GM18867 (cell line): ENCODE data around the gene RNF8.
"Not testable (repeated sequence)": the region's sequence is repeated elsewhere in the genome, so short reads cannot be mapped to it uniquely, and the experiment has no call there.

Source experiments
- ATAC-seq: cut with Tn5 transposase; IDR thresholded peaks from one replicate; pipeline ENCODE4 v1.9.1; 2021; ENCODE audit warnings: mild to moderate bottlenecking, moderate library complexity; ENCODE audit not compliant: unreplicated experiment

Gene RNF8

DNA sequence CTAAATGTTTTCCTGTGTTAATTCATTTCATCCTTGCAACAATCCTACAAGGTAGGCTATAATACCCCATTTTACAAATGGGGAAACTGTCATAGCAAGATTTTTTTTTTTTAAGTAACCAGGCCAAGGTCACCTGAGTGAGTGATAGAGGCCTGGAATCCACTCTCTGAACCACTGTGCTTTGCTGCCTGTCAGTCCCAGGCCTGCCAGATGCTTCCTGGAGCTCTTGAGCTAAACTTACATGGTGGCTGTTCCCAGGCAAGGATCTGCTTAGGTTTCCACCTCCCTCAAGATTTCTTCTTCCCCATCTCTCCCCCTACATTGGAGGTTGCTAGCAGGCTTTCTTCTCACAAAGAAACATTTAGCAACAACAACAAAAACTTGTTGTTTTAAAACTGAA is 32.7 kb upstream of the RNF8 start:
- no peak for ATAC-seq

DNA sequence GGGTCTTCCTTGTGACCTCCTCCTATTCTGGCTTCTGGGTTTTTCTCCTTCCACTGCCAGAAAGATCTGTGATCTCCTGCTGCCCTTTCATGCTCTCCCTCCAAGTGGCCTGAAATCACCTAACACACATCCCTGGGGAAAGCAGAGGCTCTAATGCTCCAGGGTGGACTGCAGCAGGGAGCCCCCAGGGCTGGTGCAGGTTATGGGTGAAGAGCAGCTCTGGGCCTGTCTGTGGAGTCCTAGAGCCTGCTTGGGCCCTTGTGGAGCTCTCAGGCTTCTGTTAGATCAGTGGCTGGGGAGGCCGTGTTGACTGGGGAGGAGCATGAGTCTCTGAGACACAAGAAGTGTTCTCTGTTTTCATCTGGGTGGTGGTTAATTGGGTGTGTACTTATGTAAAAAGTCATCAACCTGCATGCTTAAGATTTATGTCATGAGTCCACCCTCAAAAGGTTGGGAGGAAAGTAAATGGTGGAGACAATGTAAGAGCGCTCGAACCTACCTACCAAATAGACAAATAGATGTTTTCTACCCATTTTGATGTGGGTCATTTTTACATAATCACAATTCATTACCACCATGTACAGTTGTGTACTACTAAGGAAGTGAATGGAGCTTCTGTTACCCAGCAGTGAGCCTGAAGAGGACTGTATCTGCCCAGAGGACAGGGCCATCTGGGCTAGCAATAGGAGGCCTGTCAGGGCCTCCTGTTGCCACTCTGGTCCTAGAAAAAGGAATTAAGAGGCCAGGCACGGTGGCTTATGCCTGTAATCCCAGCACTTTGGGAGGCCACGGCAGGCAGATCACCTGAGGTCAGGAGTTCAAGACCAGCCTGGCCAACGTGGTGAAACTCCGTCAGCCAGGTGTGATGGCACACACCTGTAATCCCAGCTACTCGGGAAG is 32.0 kb upstream of the RNF8 start:
- ATAC-seq = no peak

DNA sequence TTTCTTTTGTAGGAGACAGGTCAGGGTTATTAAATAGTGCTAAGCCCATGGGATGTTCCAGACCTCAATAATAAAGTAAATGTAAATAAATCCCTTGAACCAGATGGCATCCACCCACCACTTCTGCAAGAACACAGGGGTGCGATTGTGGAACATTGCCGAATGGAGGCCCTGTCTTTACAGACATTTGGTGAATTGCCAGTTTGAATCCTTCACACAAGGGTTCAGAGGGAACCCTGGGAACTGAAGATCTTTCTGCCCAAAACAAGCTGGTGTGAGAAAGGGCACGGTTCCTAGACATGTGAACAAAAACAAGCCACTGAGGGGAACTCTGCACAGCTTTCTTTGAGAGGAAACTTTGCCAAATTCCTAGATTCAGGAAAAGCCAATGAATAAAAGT is 30.2 kb upstream of the RNF8 start:
- no peak for ATAC-seq

DNA sequence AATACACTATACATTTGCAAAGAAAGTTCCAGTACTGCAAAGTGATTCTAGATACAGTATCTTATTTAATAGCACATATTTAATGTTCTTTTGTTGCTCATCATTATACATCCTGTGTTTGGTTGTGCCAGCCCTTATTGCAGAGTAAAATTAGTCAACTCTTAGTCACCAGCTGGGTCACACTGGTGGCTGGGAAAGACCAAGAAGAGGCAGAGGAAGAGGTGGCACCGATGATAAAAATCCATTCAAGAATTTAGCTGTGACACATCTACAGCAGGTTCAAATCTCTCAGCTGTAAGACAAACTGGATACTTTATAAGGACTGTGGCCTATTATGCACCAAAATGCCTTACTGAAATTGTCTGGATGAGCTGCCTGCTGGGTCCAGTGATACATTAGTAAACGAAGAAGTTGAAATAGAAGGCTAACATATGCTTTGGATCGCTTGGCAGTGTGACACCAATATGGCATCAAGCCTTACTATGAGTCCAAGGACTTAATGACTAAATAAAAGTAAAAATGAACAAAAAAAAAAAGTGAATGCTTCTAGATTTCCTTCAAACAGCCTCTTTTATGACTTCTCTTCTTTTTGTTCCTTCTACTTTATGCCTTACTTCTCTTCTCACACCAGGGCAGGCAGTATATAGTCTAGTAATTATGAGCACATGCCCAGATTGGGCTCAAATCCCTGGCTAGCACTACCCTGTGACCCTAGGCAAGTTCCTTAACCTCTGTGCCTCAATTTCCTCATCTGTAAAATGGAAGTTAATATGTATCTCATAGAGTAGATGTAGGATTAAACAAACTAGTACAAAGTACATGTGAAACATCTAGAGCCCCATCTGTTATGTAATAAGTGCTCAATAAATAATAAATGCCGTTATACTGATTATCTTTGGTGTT is 29.4 kb upstream of the RNF8 start:
- no peak for ATAC-seq

DNA sequence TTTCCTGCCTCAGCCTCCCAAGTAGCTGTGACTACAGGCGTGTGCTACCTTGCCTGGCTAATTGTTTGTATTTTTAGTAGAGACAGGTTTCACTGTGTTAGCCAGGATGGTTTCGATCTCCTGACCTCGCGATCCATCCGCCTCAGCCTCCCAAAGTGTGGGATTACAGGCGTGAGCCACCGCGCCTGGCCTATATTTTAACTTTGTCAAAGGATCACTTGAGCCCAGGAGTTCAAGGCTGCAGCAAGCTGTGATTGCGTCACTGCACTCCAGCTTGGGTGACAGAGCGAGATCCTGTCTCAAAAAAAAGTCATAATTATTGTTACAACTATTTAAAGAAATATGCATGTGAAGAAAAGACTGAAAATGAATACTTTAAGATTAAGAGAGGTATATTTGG is 23.4 kb upstream of the RNF8 start:
- not testable (repeated sequence) for ATAC-seq

DNA sequence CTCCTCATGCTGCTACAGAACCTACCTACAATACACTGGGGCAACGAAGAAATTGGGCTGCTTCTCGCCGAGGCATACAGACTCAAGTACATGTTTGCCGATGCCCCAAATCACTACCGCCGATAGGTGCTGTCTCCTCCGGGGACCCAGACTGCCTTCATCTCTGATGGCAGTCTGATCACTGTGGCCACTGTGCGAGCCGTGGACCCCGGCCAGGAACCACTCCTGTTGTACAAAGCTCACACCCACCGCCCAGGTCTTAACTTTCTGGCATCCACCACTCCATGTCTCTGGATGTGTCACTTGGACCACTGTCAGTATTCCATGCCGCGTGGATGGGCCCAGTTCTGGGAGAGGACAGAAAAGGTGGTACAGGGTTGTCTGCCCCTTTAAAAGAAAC is 22.7 kb upstream of the RNF8 start:
- no peak for ATAC-seq

DNA sequence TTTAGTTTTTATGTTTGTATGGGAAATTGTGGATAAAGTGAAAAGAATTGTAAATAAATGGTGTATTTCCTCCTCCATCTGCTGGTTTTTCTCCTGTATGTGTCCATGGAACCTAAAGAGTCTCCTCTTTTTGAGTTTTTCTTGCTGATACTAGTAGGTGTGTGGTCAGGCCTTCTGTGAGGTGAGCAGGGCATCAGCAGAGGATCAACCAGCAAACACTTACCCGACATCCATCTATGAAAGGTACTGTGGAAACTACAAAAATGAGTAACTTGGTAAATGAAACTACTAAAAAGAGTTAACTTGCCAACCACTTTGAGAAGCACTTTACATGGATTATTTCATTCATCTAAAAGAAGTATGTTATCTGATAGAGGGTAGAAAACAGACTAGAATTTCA is 20.9 kb upstream of the RNF8 start:
- ATAC-seq = no peak

DNA sequence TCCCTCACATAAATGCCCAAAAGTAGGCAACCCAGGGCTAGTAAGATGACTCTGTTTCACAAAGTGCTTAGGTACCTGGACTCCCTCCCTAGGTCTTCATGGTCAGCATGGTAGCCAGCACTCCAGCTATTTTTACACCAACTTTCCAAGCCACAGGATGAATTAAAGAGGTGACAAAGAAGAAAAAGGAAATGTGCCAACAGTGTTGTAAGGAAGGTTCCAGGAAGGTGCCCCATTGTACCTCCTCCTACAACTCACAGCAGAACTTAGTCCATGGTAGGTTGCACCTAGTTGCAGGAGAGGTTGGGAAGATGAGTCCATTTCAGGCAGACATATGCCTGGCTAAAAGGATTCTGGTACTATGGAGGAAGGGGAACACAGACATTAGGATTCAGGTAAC is 19.7 kb upstream of the RNF8 start:
- ATAC-seq = no peak

DNA sequence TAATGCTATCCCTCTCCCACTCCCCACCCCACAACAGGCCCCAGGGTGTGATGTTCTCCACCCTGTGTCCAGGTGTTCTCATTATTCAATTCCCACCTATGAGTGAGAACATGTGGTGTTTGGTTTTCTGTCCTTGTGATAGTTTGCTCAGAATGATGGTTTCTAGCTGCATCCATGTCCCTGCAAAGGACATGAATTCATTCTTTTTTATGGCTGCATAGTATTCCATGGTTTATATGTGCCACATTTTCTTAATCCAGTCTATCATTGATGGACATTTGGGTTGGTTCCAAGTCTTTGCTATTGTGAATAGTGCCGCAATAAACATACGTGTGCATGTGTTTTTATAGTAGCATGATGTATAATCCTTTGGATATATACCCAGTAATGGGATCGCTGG is 15.5 kb upstream of the RNF8 start:
- not testable (repeated sequence) for ATAC-seq

DNA sequence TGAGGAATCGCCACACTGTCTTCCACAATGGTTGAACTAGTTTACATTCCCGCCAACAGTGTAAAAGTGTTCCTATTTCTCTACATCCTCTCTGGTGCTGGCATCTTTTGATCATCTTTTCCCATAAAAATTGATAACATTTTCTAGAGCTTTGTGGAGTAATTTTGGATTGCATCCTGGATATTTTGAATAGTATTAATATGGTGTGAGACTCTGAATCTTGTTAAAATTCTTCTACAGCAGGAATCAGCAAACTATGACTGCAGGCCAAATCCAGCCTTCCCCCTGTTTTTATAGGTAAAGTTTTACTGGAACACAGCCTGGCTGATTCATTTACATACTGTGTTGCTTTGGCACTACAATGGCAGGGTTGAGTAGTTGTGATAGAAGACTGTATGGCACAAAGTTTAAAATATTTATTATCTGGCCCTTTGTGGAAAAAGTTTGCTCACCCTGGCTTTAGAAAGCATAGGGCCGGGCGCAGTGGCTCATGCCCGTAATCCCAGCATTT is 15.0 kb upstream of the RNF8 start:
- ATAC-seq = no peak

DNA sequence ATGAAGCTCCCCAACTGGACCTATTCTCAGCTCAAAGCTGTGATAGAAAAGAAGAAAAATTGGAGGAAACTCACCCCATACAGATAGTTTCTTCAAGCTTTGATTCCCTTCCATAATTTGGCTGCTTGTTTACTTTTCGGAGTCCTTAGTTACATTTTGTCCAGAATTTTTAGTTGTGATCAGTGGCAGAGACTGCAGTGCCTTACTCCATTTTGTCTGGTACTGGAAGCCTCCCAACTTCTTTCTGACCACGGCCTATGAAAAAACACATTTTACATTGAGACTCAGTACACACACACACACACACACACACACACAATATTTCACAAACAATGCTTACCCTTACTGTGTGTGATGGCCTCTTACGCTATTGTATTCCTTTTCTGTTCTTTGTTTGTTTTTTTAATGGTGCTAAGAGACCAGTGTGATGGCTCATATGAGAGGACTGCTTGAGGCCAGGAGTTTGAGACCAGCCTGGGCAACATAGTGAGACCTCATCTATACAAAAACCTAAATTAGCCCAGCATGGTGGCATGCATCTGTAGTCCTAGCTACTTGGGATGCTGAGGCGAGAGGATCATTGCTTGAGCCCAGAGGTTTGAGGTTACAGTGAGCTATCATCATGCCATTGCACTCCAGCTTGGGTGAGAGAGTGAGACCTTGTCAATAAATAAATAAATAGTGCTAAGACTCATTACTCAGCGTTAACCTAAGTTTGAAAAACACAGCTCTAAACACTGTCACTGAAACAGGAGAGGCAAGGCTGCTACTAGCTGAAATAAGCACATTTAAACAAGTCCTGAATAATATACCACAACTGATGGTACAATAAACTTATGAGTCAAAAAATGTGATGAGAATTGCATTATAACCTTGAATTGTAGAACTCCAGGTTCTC is 13.8 kb upstream of the RNF8 start:
- no peak for ATAC-seq

DNA sequence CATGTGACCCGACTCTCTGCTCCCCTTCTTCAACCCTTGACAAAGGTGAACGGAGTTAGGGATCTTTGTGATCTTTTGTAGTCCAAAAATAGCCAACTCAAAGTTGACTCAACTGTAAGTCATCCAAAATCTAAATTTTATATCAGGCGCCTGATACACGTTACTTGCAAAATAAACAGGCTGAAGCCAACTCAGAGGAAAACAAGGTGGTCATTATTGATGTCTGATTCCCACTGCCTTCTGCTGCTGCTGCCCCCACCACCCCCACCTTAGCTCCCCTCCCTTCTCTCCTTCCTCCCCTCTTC is 13.2 kb upstream of the RNF8 start:
- no peak for ATAC-seq

DNA sequence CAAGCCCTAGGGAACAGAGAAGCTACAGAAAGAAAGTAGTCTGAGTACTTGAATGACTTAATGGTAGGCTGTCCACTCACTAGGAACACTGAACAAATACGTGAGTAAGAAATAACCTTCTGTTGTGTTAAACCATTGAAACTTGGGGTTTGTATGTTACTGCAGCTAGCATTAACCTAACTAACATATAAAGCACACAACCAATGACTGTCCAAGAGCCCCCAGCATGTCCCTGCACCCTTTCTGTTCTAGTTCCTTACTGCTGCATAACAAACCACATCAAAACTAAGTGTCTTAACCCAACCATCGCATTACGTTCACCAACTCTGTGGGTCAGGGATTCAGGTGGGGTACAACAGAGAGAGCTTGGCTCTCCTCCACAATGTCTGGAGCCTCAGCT is 10.5 kb upstream of the RNF8 start:
- ATAC-seq = no peak

DNA sequence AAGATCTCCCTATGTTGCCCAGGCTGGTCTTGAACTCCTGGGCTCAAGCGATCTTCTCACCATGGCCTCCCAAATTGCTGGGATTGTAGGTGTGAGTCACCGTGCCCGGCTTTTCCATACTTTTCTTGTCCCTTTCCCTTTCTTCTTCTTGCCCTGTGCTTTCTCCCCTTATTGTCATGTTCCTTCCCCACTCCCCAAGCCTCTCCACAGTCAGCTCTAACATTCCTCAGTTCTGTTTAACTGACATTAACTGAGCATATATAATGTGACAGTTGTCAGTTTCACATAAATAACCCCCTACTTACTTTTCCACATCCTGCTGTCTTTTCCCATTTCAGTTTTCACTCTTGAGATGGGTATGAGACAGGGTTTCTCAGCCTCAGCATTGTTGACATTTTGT is 9.5 kb upstream of the RNF8 start:
- no peak for ATAC-seq

DNA sequence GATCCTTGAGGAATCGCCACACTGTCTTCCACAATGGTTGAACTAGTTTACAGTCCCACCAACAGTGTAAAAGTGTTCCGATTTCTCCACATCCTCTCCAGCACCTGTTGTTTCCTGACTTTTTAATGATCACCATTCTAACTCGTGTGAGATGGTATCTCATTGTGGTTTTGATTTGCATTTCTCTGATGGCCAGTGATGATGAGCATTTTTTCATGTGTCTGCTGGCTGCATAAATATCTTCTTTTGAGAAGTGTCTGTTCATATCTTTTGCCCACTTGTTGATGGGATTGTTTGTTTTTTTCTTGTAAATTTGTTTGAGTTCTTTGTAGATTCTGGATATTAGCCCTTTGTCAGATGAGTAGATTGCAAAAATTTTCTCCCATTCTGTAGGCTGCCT is 8.0 kb upstream of the RNF8 start:
- ATAC-seq = not testable (repeated sequence)

DNA sequence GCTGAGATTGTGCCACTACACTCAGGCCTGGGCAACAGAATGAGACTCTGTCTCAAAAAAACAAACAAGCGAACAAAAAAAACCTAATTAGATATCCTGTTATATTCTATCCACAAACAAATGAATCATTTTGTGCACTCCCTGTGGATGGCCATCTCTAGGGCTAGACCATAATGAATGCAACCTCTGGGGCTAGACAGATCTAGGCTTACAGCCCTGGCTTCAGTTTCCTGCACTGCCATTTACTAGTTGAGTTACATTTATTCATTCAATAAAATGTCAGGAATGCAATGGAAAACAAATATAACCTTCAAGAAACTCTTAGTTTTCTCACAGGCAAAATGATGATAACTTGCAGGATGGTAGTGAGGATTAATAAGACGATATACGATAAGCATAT is 6.6 kb upstream of the RNF8 start:
- no peak for ATAC-seq

DNA sequence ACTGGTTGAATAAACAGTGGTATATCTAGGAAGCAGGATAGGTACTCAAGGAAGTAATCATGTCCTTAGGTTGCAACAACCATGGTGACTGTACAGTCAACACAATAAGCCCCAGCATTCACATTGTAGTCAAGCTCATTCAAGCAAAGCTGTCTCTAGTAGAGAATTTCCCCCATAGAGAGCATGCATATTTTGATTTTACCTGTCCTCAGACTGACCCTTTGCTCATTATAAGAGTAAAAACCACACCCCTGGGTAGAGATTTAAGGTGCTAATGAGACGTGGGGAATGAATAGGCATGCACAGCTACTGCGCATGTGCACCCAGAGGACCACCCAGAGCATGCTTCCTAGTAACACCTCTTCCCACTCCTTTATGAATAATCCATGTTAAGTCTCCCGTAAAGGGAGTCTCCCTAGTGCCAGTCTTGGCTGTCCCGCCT is 6.1 kb upstream of the RNF8 start:
- ATAC-seq = no peak

DNA sequence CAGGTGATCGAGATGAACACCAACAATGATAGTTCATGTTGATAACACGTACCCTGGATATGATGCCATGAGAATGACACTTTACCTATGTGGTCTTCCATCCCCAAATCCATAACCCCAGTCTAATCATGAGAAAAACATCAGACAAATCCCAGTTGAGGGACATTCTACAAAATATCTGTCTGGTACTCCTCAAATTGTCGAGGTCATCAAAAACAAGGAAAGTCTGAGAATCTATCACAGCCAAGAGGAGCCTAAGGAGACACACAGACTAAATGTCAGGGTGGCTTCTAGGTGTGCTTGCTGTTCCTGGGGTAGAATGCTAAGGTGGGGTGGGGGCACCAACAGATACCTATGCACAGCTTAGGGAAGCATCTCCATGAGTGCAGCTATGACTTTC is 2.8 kb upstream of the RNF8 start:
- ATAC-seq = no peak

DNA sequence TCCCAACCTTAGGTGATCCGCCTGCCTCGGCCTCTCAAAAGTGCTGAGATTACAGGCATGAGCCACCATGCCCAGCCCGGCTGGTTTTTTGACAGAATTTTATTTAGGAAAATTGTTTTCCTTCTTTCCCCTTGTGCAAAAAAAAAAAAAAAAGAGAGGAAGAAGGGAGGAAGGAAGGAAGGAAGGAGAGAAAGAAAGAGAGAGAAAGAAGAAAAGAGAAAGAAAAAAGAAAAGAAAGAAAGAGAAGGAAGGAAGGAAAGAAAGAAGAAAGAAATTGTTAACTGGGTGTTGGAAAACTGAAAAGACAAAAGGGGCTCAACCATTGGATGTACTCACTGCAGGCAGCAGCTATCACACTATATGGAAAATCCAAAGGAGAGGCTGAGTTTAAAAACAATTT is 1.4 kb upstream of the RNF8 start:
- no peak for ATAC-seq

DNA sequence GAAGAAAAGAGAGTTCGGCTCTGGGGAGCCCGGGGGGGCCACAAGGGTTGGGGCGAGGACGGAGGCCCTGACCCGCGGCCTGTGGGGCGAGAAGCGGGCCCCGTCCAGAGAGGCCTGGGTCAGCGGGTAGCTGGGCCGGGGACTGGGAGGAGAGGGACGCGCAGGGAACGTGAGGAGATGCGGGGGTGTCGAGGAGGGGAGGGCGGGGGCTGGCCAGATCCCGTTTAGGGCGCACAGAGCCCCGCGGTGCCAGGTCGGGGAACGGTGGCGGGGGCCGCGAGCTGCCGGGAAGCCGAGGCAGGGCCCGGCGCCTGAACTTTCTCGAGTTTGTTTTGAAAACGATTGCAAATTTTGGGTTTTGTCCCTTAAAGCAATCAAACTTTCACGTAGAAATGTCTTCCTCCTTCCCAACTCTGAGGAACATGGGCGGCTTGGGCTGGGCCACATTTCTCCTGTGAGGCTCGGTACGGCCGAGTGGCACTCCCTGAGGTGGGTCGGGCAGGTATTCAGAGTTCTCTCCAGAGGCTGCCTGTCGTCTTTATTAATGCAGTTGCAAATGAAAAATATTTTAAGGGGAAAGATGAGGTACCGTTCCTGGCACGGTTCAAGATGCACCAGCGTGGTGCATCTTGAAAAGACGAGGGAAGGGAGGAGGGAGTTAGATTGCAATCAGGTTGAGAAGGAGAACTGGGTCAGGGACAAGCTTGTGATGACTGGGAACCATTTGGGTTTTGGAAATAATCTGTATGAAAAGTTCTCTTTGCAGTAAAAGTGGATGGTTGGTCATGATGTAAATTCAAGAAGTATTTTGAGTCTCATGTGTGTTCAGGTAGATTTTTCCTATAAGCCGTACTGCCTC is 972 bp downstream of the RNF8 start:
- peak; percentile 12 for ATAC-seq
